A673 (cell line): ENCODE measurements around the gene TRPM3. TPM values are rescaled to one million over a fixed set of nuclear protein-coding genes. Genes with fewer than 3 reads are reported as not detected.

Source experiments
- BruUV-seq: library from RNA; stranded (reverse); fragments of 400-500 nt; replicated peaks from 2 replicates; lab custom pipeline; 2021; lab: Mats Ljungman, UMichigan
- CTCF ChIA-PET: fragments of 300-600 bp; sonication (Branson Sonifier 250); formaldehyde crosslinking; loops from one replicate; lab custom pipeline; 2022; ENCODE audit warnings: antibody characterized with exemption; lab: Charles Lee
- POLR2A ChIA-PET: fragments of 300-600 bp; sonication (Branson Sonifier 250); formaldehyde crosslinking; loops from one replicate; lab custom pipeline; 2022; ENCODE audit warnings: antibody characterized with exemption; ENCODE audit not compliant: low non-redundant PET; lab: Charles Lee
- DNase-seq: peaks from one replicate; pipeline ENCODE4 v3.0.0-alpha.2; 2015; ENCODE audit warnings: low spot score
- H3K27ac ChIP-seq: fragments of 200-600 bp; sonication (generic); 2 replicates; pipeline ENCODE4 v1.5.1; 2016; ENCODE audit warnings: mixed run types, low read depth, mild to moderate bottlenecking, mixed read lengths, antibody characterized with exemption, low read length; ENCODE audit not compliant: poor library complexity, severe bottlenecking
- H3K27me3 ChIP-seq: fragments of 200-600 bp; sonication (generic); replicated peaks from 2 replicates; pipeline ENCODE4 v1.6.1; 2017; ENCODE audit warnings: mixed run types, low read depth, mild to moderate bottlenecking, mixed read lengths, antibody characterized with exemption, low read length; ENCODE audit not compliant: insufficient read depth, poor library complexity
- H3K36me3 ChIP-seq: fragments of 200-600 bp; sonication (generic); 2 replicates; pipeline ENCODE4 v1.6.1; 2016; ENCODE audit warnings: mixed run types, mild to moderate bottlenecking, mixed read lengths, antibody characterized with exemption, low read length; ENCODE audit not compliant: insufficient read depth, poor library complexity, severe bottlenecking
- H3K4me1 ChIP-seq: fragments of 200-600 bp; sonication (generic); 2 replicates; pipeline ENCODE4 v1.6.1; 2017; ENCODE audit warnings: mixed run types, mild to moderate bottlenecking, mixed read lengths, antibody characterized with exemption, low read length; ENCODE audit not compliant: insufficient read depth, poor library complexity, severe bottlenecking
- H3K4me3 ChIP-seq: fragments of 200-600 bp; sonication (generic); 2 replicates; pipeline ENCODE4 v1.5.1; 2016; ENCODE audit warnings: low read depth, mixed run types, mild to moderate bottlenecking, mixed read lengths, low read length; ENCODE audit not compliant: poor library complexity, severe bottlenecking
- H3K9me3 ChIP-seq: fragments of 200-600 bp; sonication (generic); 2 replicates; pipeline ENCODE4 v1.6.1; 2016; ENCODE audit warnings: mixed run types, low read depth, mild to moderate bottlenecking, mixed read lengths, antibody characterized with exemption, low read length; ENCODE audit not compliant: poor library complexity, severe bottlenecking
- EZH2 ChIP-seq: fragments of 200-600 bp; sonication (generic); IDR thresholded peaks from 2 replicates; pipeline ENCODE4 v1.6.1; 2017; ENCODE audit warnings: borderline replicate concordance, low read depth, mild to moderate bottlenecking, mixed read lengths, antibody characterized with exemption, low read length; ENCODE audit not compliant: poor library complexity, severe bottlenecking
- intact Hi-C: fragments of 100-400 bp; cut with micrococcal nuclease; formaldehyde crosslinking; loops from one replicate; pipeline ENCODE4 v1.10.0; 2022; ENCODE audit not compliant: unreplicated experiment
- total RNA-seq: library from RNA; stranded (reverse); gene quantifications from 2 replicates; pipeline ENCODE4 v1.2.3, GENCODE V29; 2021
- TF ChIP-seq, protein P1 (sequence below): fragments of 300-800, 200-600 bp; sonication (generic); conservative IDR thresholded peaks from 2 replicates; pipeline ENCODE4 v1.5.1; 2017; ENCODE audit warnings: low read depth, mild to moderate bottlenecking, antibody characterized with exemption, low read length, moderate library complexity, mixed read lengths

TRPM3 gene
- total RNA-seq, 1 experiment from 2014 or later, result not detected

DNA sequence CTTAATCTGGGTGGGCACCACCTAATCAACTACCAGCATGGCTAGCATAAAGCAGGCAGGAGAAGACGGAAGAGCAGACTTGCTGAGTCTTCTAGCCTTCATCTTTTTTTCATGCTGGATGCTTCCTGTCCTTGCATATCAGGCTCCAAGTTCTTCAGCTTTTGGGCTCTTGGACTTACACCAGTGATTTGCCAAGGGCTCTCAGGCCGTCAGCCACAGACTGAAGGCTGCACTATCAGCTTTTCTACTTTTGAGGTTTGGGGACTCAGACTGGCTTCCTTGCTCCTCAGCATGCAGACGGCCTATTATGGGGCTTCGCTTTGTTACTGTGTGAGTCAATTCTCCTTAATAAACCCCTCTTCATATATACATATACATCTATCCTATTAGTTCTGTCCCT lies 180.2 kb downstream of the TRPM3 start:
- no peaks in the 10 kb centered on the region for H3K4me1 ChIP-seq
- H3K9me3 ChIP-seq, result no peaks in the 10 kb centered on the region
- intact Hi-C loops, result no loop called here
- POLR2A ChIA-PET, result no interaction called here
- no peak overlapping the region for H3K27ac ChIP-seq
- TF ChIP-seq, protein P1, sequence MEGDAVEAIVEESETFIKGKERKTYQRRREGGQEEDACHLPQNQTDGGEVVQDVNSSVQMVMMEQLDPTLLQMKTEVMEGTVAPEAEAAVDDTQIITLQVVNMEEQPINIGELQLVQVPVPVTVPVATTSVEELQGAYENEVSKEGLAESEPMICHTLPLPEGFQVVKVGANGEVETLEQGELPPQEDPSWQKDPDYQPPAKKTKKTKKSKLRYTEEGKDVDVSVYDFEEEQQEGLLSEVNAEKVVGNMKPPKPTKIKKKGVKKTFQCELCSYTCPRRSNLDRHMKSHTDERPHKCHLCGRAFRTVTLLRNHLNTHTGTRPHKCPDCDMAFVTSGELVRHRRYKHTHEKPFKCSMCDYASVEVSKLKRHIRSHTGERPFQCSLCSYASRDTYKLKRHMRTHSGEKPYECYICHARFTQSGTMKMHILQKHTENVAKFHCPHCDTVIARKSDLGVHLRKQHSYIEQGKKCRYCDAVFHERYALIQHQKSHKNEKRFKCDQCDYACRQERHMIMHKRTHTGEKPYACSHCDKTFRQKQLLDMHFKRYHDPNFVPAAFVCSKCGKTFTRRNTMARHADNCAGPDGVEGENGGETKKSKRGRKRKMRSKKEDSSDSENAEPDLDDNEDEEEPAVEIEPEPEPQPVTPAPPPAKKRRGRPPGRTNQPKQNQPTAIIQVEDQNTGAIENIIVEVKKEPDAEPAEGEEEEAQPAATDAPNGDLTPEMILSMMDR, result no peak
- TF ChIP-seq EZH2, result no peak
- no peak for DNase-seq
- H3K27me3 ChIP-seq, result peaks cover 12% of the 10 kb centered on the region
- H3K4me3 ChIP-seq, result no peak overlapping the region
- H3K36me3 ChIP-seq, result no peaks in the 10 kb centered on the region
- CTCF ChIA-PET, result no interaction called here
- no TSS peak for BruUV-seq

GRCh38 chr9:70940605-70941004 lies 180.8 kb downstream of the TRPM3 start:
- BruUV-seq, result no TSS peak
- no peak for DNase-seq
- Histone ChIP-seq H3K27ac (no peak overlapping the region), H3K36me3 (no peaks in the 10 kb centered on the region), H3K9me3 (no peaks in the 10 kb centered on the region), H3K27me3 (peaks cover 12% of the 10 kb centered on the region), H3K4me1 (no peaks in the 10 kb centered on the region), H3K4me3 (no peak overlapping the region)
- POLR2A ChIA-PET, result no interaction called here
- intact Hi-C loops, result no loop called here
- CTCF ChIA-PET, result no interaction called here
- TF ChIP-seq, protein P1, result no peak
- TF ChIP-seq EZH2, result no peak

DNA sequence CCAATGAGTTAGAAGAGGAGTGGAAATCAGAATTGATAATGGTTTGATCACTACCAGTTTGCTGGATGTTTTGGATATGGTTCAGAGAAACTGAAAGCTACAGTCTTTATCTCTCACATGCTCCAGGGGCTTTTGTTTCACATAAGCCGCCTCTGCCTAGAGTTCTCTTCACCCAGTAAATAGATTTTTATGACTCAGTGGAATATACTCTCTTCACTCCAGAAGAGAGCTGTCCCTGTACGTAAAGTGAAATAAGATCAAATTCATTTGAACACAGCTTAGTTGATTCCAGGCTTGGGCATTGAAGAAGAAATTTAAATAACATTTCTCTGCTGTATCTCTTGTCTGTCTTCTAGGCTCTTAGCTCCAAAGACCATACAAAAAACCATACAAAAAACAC lies 184.9 kb downstream of the TRPM3 start:
- no TSS peak for BruUV-seq
- H3K4me3 ChIP-seq, result no peak overlapping the region
- intact Hi-C loops, result no loop called here
- no peaks in the 10 kb centered on the region for H3K36me3 ChIP-seq
- peaks cover 15% of the 10 kb centered on the region for H3K27me3 ChIP-seq
- H3K27ac ChIP-seq, result no peak overlapping the region
- no peak for TF ChIP-seq EZH2
- TF ChIP-seq, protein P1, result no peak
- no peaks in the 10 kb centered on the region for H3K4me1 ChIP-seq
- H3K9me3 ChIP-seq, result no peaks in the 10 kb centered on the region
- POLR2A ChIA-PET, result no interaction called here
- CTCF ChIA-PET, result no interaction called here
- DNase-seq, result no peak
